Endothelial cell of umbilical vein (primary cell): Measurements from ENCODE around the gene MSH4. TPM values are rescaled to one million over a fixed set of nuclear protein-coding genes. Genes with fewer than 3 reads are reported as not detected.

ENCODE experiments used
- BruUV-seq: library from RNA; stranded (reverse); fragments of 400-500 nt; replicated peaks from 2 replicates; lab custom pipeline; 2021; lab: Mats Ljungman, UMichigan
- CTCF ChIA-PET: fragments of 300-600, 350-600 bp; sonication (Branson Sonifier 250); formaldehyde crosslinking; loops from one replicate; lab custom pipeline; 2021; ENCODE audit warnings: antibody characterized with exemption, inconsistent platforms; lab: Charles Lee
- POLR2A ChIA-PET: fragments of 300-600, 350-600 bp; sonication (Branson Sonifier 250); formaldehyde crosslinking; loops from one replicate; lab custom pipeline; 2021; ENCODE audit warnings: antibody characterized with exemption, inconsistent platforms; lab: Charles Lee
- DNase-seq: peaks from one replicate; pipeline ENCODE4 v3.0.0-alpha.2; 2011; ENCODE audit warnings: low read depth, low spot score
- FAIRE-seq: peaks from 2 replicates; lab custom pipeline; 2011; peaks lifted over from hg19 to GRCh38; lab: Jason Lieb, UNC
- H2AFZ ChIP-seq: 2 replicates; pipeline ENCODE4 v1.6.0; 2012; ENCODE audit warnings: low read depth, low read length, control low read depth, inconsistent platforms
- H3K27ac ChIP-seq: 2 replicates; pipeline ENCODE4 v1.5.1; 2011; ENCODE audit warnings: low read depth, mild to moderate bottlenecking, control low read depth, low read length, moderate library complexity; ENCODE audit not compliant: insufficient read depth
- H3K27me3 ChIP-seq, 2 experiments: 2 replicates each; pipeline versions ENCODE4 v1.6.0 to v1.6.1; 2011; ENCODE audit warnings: low read length in 2 of 2, mixed read lengths in 1 of 2; ENCODE audit not compliant: control insufficient read depth in 2 of 2, insufficient read depth in 2 of 2
- H3K36me3 ChIP-seq, 2 experiments: 2 replicates in 1 of 2; 3 replicates in 1 of 2; pipeline ENCODE4 v1.5.1; 2011; ENCODE audit warnings: low read length in 2 of 2, mild to moderate bottlenecking in 1 of 2, moderate library complexity in 1 of 2; ENCODE audit not compliant: control insufficient read depth in 2 of 2, insufficient read depth in 2 of 2; ENCODE audit errors: extremely low read depth in 1 of 2
- H3K4me1 ChIP-seq: 3 replicates; pipeline ENCODE4 v1.5.1; 2011; ENCODE audit warnings: mild to moderate bottlenecking, low read length; ENCODE audit not compliant: control insufficient read depth, insufficient read depth; ENCODE audit errors: extremely low read depth
- H3K4me2 ChIP-seq: 2 replicates; pipeline ENCODE4 v1.6.1; 2011; ENCODE audit warnings: low read length, control low read depth, mixed read lengths; ENCODE audit not compliant: insufficient read depth
- H3K4me3 ChIP-seq, 3 experiments: fragments of 200-600 bp in 1 of 3; sonication (generic), shearing (Covaris generic) in 1 of 3; replicated peaks in 1 of 3; 2 replicates each; pipeline ENCODE4 v1.5.1; 2011 to 2016; ENCODE audit warnings: control low read depth in 3 of 3, low read length in 3 of 3, mild to moderate bottlenecking in 2 of 3, inconsistent platforms in 1 of 3, low read depth in 1 of 3, moderate library complexity in 1 of 3; ENCODE audit not compliant: insufficient read depth in 1 of 3
- H3K79me2 ChIP-seq: 2 replicates; pipeline ENCODE4 v1.6.0; 2012; ENCODE audit warnings: low read length, inconsistent platforms; ENCODE audit not compliant: control insufficient read depth, insufficient read depth
- H3K9ac ChIP-seq: replicated peaks from 2 replicates; pipeline ENCODE3; 2011; ENCODE audit warnings: low read length, control low read depth; ENCODE audit not compliant: insufficient read depth; ENCODE audit errors: extremely low read depth
- H3K9me1 ChIP-seq: replicated peaks from 3 replicates; pipeline ENCODE4 v1.6.0; 2011; ENCODE audit warnings: mild to moderate bottlenecking, low read length; ENCODE audit not compliant: control insufficient read depth, insufficient read depth; ENCODE audit errors: extremely low read depth
- H3K9me3 ChIP-seq: replicated peaks from 2 replicates; pipeline ENCODE4 v1.5.1; 2012; ENCODE audit warnings: low read length, inconsistent platforms; ENCODE audit not compliant: control insufficient read depth, insufficient read depth
- H4K20me1 ChIP-seq: replicated peaks from 2 replicates; pipeline ENCODE3; 2011; ENCODE audit warnings: mild to moderate bottlenecking, low read length; ENCODE audit not compliant: control insufficient read depth, insufficient read depth; ENCODE audit errors: extremely low read depth
- CTCF ChIP-seq, 2 donors: IDR thresholded peaks; 1 replicate in 1 of 2; 2 replicates in 1 of 2; pipeline ENCODE4 v1.5.1; 2011; ENCODE audit warnings: low read length in 2 of 2, mild to moderate bottlenecking in 2 of 2, moderate library complexity in 2 of 2, control low read depth in 1 of 2, inconsistent platforms in 1 of 2, low read depth in 1 of 2; ENCODE audit not compliant: insufficient read depth in 1 of 2; ENCODE audit errors: extremely low read depth in 1 of 2
- EZH2 ChIP-seq: IDR thresholded peaks from 2 replicates; pipeline ENCODE4 v1.6.1; 2012; ENCODE audit warnings: borderline replicate concordance, low read depth, mild to moderate bottlenecking, moderate library complexity, low read length, inconsistent platforms; ENCODE audit not compliant: severe bottlenecking
- FOS ChIP-seq: IDR thresholded peaks from 2 replicates; pipeline ENCODE4 v1.6.1; 2011; ENCODE audit warnings: mild to moderate bottlenecking, low read length, moderate library complexity, borderline replicate concordance; ENCODE audit not compliant: insufficient read depth
- GATA2 ChIP-seq: IDR thresholded peaks from 2 replicates; pipeline ENCODE4 v1.7.0; 2011; ENCODE audit warnings: low read depth, mild to moderate bottlenecking, moderate library complexity, mixed read lengths, low read length; ENCODE audit not compliant: insufficient read length, insufficient read depth
- JUN ChIP-seq: IDR thresholded peaks from 2 replicates; pipeline ENCODE4 v1.6.1; 2011; ENCODE audit warnings: borderline replicate concordance, low read depth; ENCODE audit not compliant: insufficient read length, insufficient read depth
- MYC ChIP-seq: IDR thresholded peaks from one replicate; pipeline ENCODE4 v1.6.1; 2011; ENCODE audit warnings: mild to moderate bottlenecking, low read depth, low read length
- POLR2A ChIP-seq: IDR thresholded peaks from 2 replicates; pipeline ENCODE4 v1.6.1; 2012; ENCODE audit warnings: low read depth, mild to moderate bottlenecking, control low read depth, low read length
- POLR2AphosphoS5 ChIP-seq: IDR thresholded peaks from 2 replicates; pipeline ENCODE4 v1.6.1; 2012; ENCODE audit warnings: low read depth, mild to moderate bottlenecking, control low read depth, low read length, moderate library complexity; ENCODE audit not compliant: insufficient read depth
- dilution Hi-C: fragments of 300-500 bp; cut with MboI; formaldehyde crosslinking; loops from one replicate; pipeline ENCODE4 v1.15.0; 2019; ENCODE audit warnings: low sequenced_read_pairs; ENCODE audit not compliant: extremely low pct_ligation_motif_present
- intact Hi-C: fragments of 100-400 bp; cut with micrococcal nuclease; formaldehyde crosslinking; loops from one replicate; pipeline ENCODE4 v1.10.0; 2022
- polyA plus RNA-seq, 4 experiments: library from polyadenylated mRNA; depleted of rRNA in 3 of 4; stranded (reverse) in 3 of 4; unstranded in 1 of 4; fragments of >200 nt; gene quantifications; 2 replicates each; pipeline versions ENCODE4 v1.2.1 to v1.2.3, GENCODE V29; 2011 to 2012; ENCODE audit warnings: missing spikeins in 1 of 4
- total RNA-seq: library from RNA; stranded (reverse); gene quantifications from 2 replicates; pipeline ENCODE4 v1.2.3, GENCODE V29; 2021
- TF ChIP-seq, protein P1 (sequence below): IDR thresholded peaks from 2 replicates; pipeline ENCODE4 v1.6.1; 2011; ENCODE audit not compliant: insufficient read depth, insufficient read length

MSH4 gene
- total and polyA plus RNA-seq, 2 donors (not counting 3 experiments of a cell fraction or from before 2014, with no cell fraction given), result 0.01 to 0.29 TPM

DNA sequence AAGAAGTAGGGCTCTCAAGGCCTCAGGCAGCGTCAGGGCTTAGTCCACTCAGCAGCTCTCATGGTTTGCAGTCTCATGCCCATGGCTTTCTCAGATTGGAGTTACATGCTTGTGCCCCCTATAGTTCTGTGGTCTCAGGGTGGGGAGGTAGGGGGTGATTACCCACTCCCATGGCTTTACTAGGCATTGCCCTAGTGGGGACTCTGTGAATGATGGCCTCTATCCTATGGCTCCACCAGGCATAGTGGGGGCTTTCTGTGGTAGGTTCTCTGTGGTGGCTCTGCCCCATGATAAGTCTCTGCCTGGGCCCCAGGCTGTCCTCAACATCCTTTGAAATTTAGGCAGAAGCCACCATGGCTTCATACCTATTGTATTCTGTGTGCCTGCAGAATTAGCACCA, 48.9 kb downstream of the MSH4 start:
- BruUV-seq, result no TSS peak
- no peaks in the 10 kb centered on the region for H3K27me3 ChIP-seq
- H3K27ac ChIP-seq, result no peak overlapping the region
- TF ChIP-seq FOS (no peak), GATA2 (no peak), JUN (no peak), POLR2A (no peak), EZH2 (no peak), POLR2AphosphoS5 (no peak), CTCF (IDR thresholded peaks at IDR 0.05; ENCODE audit: extremely low read depth in 1 of 2, insufficient read depth in 1 of 2, low read depth in 1 of 2, low read length in 2 of 2) (no peak), MYC (no peak)
- TF ChIP-seq, protein P1, sequence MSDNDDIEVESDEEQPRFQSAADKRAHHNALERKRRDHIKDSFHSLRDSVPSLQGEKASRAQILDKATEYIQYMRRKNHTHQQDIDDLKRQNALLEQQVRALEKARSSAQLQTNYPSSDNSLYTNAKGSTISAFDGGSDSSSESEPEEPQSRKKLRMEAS, result no peak
- no peaks in the 10 kb centered on the region for H3K36me3 ChIP-seq
- ChIA-PET CTCF (no interaction called here), POLR2A (interaction anchor here (0.6 kb wide), 1 partner anchor 85 kb away, joined by 5 read pairs; no protein-coding TSS in a partner anchor)
- no peaks in the 10 kb centered on the region for H3K9me1 ChIP-seq
- dilution Hi-C loops, result no loop called here
- no peaks in the 10 kb centered on the region for H3K4me1 ChIP-seq
- no peaks in the 10 kb centered on the region for H3K79me2 ChIP-seq
- no peak overlapping the region for H3K9ac ChIP-seq
- DNase-seq, result no peak
- no peak overlapping the region for H3K4me3 ChIP-seq
- H3K4me2 ChIP-seq, result no peak overlapping the region
- intact Hi-C loops, result no loop called here
- no peaks in the 10 kb centered on the region for H4K20me1 ChIP-seq
- no peak for FAIRE-seq
- H3K9me3 ChIP-seq, result no peaks in the 10 kb centered on the region
- H2AFZ ChIP-seq, result no peak overlapping the region
